ENCODE measurements around the gene MTG1.

DNA sequence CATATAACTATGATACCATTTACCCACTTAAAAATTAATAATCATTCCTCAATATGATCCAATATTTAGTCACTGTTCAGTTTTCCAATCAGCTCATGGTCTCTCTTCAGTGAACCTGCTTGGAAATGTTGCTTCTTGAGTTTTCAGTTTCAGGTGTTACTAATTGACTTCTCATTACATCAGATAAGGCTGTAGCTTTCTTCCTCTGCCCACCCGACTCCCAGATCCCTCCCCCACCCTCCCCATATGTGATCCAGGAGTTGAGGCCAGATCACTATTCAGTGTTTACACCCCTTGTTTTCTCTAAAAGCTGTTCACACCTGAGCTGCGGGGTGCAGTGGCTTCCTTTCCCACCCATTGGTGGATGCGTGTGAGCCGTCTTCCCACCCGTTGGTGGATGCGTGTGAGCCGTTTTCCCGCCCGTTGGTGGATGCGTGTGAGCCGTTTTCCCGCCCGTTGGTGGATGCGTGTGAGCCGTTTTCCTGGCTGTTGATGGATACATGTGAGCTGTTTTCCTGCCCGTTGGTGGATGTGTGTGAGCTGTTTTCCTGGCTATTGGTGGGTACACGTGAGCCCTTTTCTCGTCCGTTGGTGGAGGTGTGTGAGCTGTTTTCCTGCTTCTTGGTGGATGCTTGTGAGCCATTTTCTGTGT is 3.2 kb upstream of the MTG1 start:
- TF ChIP-seq TAF1 (IDR thresholded peaks at IDR 0.05; ENCODE audit: borderline replicate concordance, low read depth, low read length) (no peak), POLR2A (IDR thresholded peaks at IDR 0.05; ENCODE audit: low read depth, low read length) (no peak)

Data from GM12892 (cell line).